GM12891 (cell line): ENCODE data around the gene CEP104.

Source experiments
- POLR2A ChIP-seq: IDR thresholded peaks from 2 replicates; pipeline ENCODE4 v1.6.1; 2011; ENCODE audit warnings: low read depth, low read length, control low read depth
- POLR2AphosphoS5 ChIP-seq: IDR thresholded peaks from 2 replicates; pipeline ENCODE4 v1.6.1; 2011; ENCODE audit warnings: low read depth, low read length, control low read depth
- SPI1 ChIP-seq: IDR thresholded peaks from 2 replicates; pipeline ENCODE4 v1.6.1; 2011; ENCODE audit warnings: low read depth, low read length, control low read depth
- TAF1 ChIP-seq: IDR thresholded peaks from 2 replicates; pipeline ENCODE4 v1.6.1; 2011; ENCODE audit warnings: low read depth, low read length, control low read depth

DNA sequence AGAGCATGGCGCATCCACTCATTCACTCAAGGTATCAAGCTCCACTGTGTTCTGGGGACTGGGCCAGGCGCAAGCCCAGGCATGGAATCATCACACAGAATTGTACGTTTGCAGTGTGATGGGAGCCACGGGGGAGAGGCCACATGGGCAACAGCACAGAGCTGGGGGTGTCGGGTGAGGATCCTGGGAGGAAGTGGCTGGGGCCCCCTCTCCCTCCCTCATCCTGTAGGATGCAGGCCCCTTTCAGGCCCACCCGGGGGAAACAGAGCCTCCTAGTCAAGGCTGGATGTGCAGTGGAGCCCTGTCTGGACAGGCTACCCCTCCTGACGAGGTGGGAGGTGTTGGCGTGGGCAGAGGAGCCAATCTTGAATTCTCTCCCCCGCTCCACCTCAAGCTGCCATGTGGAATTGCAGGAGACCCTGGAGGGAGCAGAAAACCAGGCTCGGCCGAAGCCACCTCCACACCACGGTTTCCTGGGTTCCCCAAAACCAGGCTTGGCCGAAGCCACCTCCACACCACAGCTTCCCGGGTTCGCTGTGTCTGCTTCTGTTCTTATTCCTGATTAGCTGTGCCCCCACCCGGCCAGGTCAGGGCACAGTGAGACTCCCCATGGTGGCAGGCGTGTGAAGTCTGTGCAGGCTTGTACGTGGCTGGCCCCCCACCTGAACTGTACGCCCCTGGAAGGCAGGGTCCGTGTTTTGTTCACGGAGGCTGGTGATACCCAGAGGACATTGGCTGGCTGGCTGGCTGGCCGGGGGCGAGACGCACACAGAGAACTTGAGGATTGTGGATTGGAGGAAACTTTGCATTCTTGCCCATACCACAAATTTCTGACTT lies 47.2 kb upstream of the CEP104 start:
- TF ChIP-seq POLR2A: no peak
- no peak for TF ChIP-seq TAF1
- no peak for TF ChIP-seq POLR2AphosphoS5
- TF ChIP-seq SPI1: no peak
